Fibroblast of skin of right biceps (primary cell): Measurements from ENCODE around the gene CCDC47.
A peak's percentile ranks its signal among the peaks of the same experiment; 100 is the strongest.

Experiments
- DNase-seq: peaks from one replicate; pipeline ENCODE4 v3.0.0-alpha.2; 2013

CCDC47 gene

GRCh38 chr17:63696381-63696961 is 76.9 kb downstream of the CCDC47 start:
- DNase-seq = peak; percentile 38

- DNase-seq = no peak
Observed at GRCh38 chr17:63695889-63696288, 77.5 kb downstream of the CCDC47 start.
